MM.1S (cell line): ENCODE measurements around the gene MUC5B.

ENCODE experiments used
- DNase-seq: peaks from one replicate; pipeline ENCODE4 v3.0.0-alpha.2; 2015
- H2AFZ ChIP-seq: fragments of 300-600 bp; sonication (generic); 2 replicates; pipeline ENCODE4 v1.6.0; 2016; ENCODE audit warnings: antibody characterized with exemption, low read length
- H3F3A ChIP-seq: fragments of 300-600 bp; sonication (generic); 2 replicates; pipeline ENCODE4 v1.6.1; 2016; ENCODE audit warnings: mild to moderate bottlenecking, antibody characterized with exemption, low read length, moderate library complexity, mixed read lengths; ENCODE audit not compliant: insufficient read depth
- H3K27ac ChIP-seq: fragments of 300-600 bp; sonication (generic); 2 replicates; pipeline ENCODE4 v1.5.1; 2016; ENCODE audit warnings: mild to moderate bottlenecking, low read length
- H3K27me3 ChIP-seq: fragments of 300-600 bp; sonication (generic); replicated peaks from 2 replicates; pipeline ENCODE4 v1.6.0; 2016; ENCODE audit warnings: low read length; ENCODE audit not compliant: insufficient read depth
- H3K36me3 ChIP-seq: fragments of 300-600 bp; sonication (generic); replicated peaks from 2 replicates; pipeline ENCODE4 v1.6.1; 2016; ENCODE audit warnings: mild to moderate bottlenecking, low read length, mixed read lengths; ENCODE audit not compliant: insufficient read depth
- H3K4me1 ChIP-seq: fragments of 300-600 bp; sonication (generic); 2 replicates; pipeline ENCODE4 v1.6.1; 2016; ENCODE audit warnings: low read length, mixed read lengths
- H3K4me2 ChIP-seq: fragments of 300-600 bp; sonication (generic); 2 replicates; pipeline ENCODE4 v1.6.0; 2016; ENCODE audit warnings: low read depth, low read length
- H3K4me3 ChIP-seq: fragments of 300-600 bp; sonication (generic); 2 replicates; pipeline ENCODE4 v1.5.1; 2016; ENCODE audit warnings: low read length, mixed read lengths
- H3K79me2 ChIP-seq: fragments of 300-600 bp; sonication (generic); 2 replicates; pipeline ENCODE4 v1.6.1; 2016; ENCODE audit warnings: mixed run types, low read length, mixed read lengths
- H3K9ac ChIP-seq: fragments of 300-600 bp; sonication (generic); 2 replicates; pipeline ENCODE4 v1.6.1; 2016; ENCODE audit warnings: low read length, mixed read lengths
- H3K9me2 ChIP-seq: fragments of 300-600 bp; sonication (generic); replicated peaks from 2 replicates; pipeline ENCODE4 v1.6.1; 2016; ENCODE audit warnings: mild to moderate bottlenecking, low read length, mixed read lengths; ENCODE audit not compliant: insufficient read depth
- H3K9me3 ChIP-seq: fragments of 300-600 bp; sonication (generic); replicated peaks from 2 replicates; pipeline ENCODE4 v1.6.1; 2016; ENCODE audit warnings: mild to moderate bottlenecking, low read length, mixed read lengths; ENCODE audit not compliant: insufficient read depth
- H4K20me1 ChIP-seq: fragments of 300-600 bp; sonication (generic); 2 replicates; pipeline ENCODE4 v1.6.1; 2016; ENCODE audit warnings: mild to moderate bottlenecking, low read length, moderate library complexity, mixed read lengths; ENCODE audit not compliant: insufficient read depth
- CTCF ChIP-seq: fragments of 300-600 bp; sonication (generic); IDR thresholded peaks from 2 replicates; pipeline ENCODE4 v1.5.1; 2016; ENCODE audit warnings: antibody characterized with exemption, low read length, mixed read lengths
- EZH2 ChIP-seq: fragments of 300-600 bp; sonication (generic); optimal IDR thresholded peaks from 2 replicates; pipeline ENCODE3; 2017; ENCODE audit warnings: low read depth, mild to moderate bottlenecking, antibody characterized with exemption, low read length, mixed read lengths
- EZH2phosphoT487 ChIP-seq: fragments of 300-600 bp; sonication (generic); IDR thresholded peaks from 2 replicates; pipeline ENCODE4 v1.6.1; 2018; ENCODE audit warnings: antibody characterized with exemption, low read length

The MUC5B gene

GRCh38 chr11:1233351-1234053, 10.6 kb downstream of the MUC5B start:
- Histone ChIP-seq H3K9me2 (no peaks in the 10 kb centered on the region), H3K79me2 (no peaks in the 10 kb centered on the region), H3F3A (no peaks in the 10 kb centered on the region), H3K4me2 (no peak overlapping the region), H2AFZ (no peak overlapping the region), H3K4me3 (no peak overlapping the region), H3K9ac (no peak overlapping the region), H4K20me1 (no peaks in the 10 kb centered on the region), H3K27me3 (peaks cover 80% of the 10 kb centered on the region), H3K27ac (no peak overlapping the region), H3K9me3 (no peaks in the 10 kb centered on the region), H3K36me3 (no peaks in the 10 kb centered on the region), H3K4me1 (no peaks in the 10 kb centered on the region)
- no peak for TF ChIP-seq EZH2
- no peak for TF ChIP-seq CTCF
- no peak for TF ChIP-seq EZH2phosphoT487
- DNase-seq: no peak

- no peak for TF ChIP-seq CTCF
- no peak for TF ChIP-seq EZH2phosphoT487
- TF ChIP-seq EZH2: no peak
- Histone ChIP-seq H4K20me1 (no peaks in the 10 kb centered on the region), H3K4me3 (no peak overlapping the region), H3F3A (no peaks in the 10 kb centered on the region), H3K4me2 (no peak overlapping the region), H3K79me2 (no peaks in the 10 kb centered on the region), H3K36me3 (no peaks in the 10 kb centered on the region), H3K4me1 (no peaks in the 10 kb centered on the region), H2AFZ (no peak overlapping the region), H3K9me3 (no peaks in the 10 kb centered on the region), H3K27ac (no peak overlapping the region), H3K27me3 (peaks cover 85% of the 10 kb centered on the region), H3K9ac (no peak overlapping the region), H3K9me2 (no peaks in the 10 kb centered on the region)
- DNase-seq: no peak
These were observed 11.3 kb downstream of the MUC5B start for GRCh38 chr11:1234054-1234720.

- H3K27me3 ChIP-seq: peaks cover 82% of the 10 kb centered on the region
- H3K9me2 ChIP-seq: no peaks in the 10 kb centered on the region
- H2AFZ ChIP-seq: no peak overlapping the region
- H3K9me3 ChIP-seq: no peaks in the 10 kb centered on the region
- no peak overlapping the region for H3K4me2 ChIP-seq
- H3K36me3 ChIP-seq: no peaks in the 10 kb centered on the region
- no peak overlapping the region for H3K27ac ChIP-seq
- no peaks in the 10 kb centered on the region for H3F3A ChIP-seq
- H3K79me2 ChIP-seq: no peaks in the 10 kb centered on the region
- DNase-seq: no peak
- TF ChIP-seq CTCF (no peak), EZH2 (no peak), EZH2phosphoT487 (no peak)
- no peaks in the 10 kb centered on the region for H4K20me1 ChIP-seq
- H3K4me1 ChIP-seq: no peaks in the 10 kb centered on the region
- H3K4me3 ChIP-seq: no peak overlapping the region
- H3K9ac ChIP-seq: no peak overlapping the region
These were observed 12.0 kb downstream of the MUC5B start for GRCh38 chr11:1234771-1235305.
